ENCODE data around the gene CSF1R. TPM values are rescaled to one million over a fixed set of nuclear protein-coding genes. Genes with fewer than 3 reads are reported as not detected.

The CSF1R gene
- total RNA-seq, 4 donors from 2014 or later: 7.5 to 17.0 (median 9.8) TPM

GRCh38 chr5:150065346-150065745 lies 21.0 kb downstream of the CSF1R start:
- peak in 1 of 2 donors; percentile 36 for DNase-seq
- Histone ChIP-seq H3K4me3 (no peak overlapping the region), H3K4me1 (no peaks in the 10 kb centered on the region), H3K36me3 (no peaks in the 10 kb centered on the region), H3K27me3 (no peaks in the 10 kb centered on the region), H3K9me3 (no peaks in the 10 kb centered on the region), H3K27ac (no peak overlapping the region)
- no peak for ATAC-seq
- TF ChIP-seq POLR2A (IDR thresholded peaks at IDR 0.05) (no peak), CTCF (IDR thresholded peaks at IDR 0.05 in 4 of 5, conservative IDR thresholded peaks at IDR 0.05 in 1 of 5) (no peak)
- intact Hi-C loops (cut with DNase I; ENCODE audit: low total_unique reads): no loop called here
- in situ Hi-C loops (cut with MboI; ENCODE audit: low sequenced_read_pairs in 4 of 4): no loop called here

- no peaks in the 10 kb centered on the region for H3K4me1 ChIP-seq
- no peaks in the 10 kb centered on the region for H3K27me3 ChIP-seq
- H3K9me3 ChIP-seq: no peaks in the 10 kb centered on the region
- ATAC-seq: no peak
- DNase-seq: no peak
- intact Hi-C loops (cut with DNase I; ENCODE audit: low total_unique reads) (no loop called here), in situ Hi-C loops (cut with MboI; ENCODE audit: low sequenced_read_pairs in 4 of 4) (no loop called here)
- TF ChIP-seq POLR2A (IDR thresholded peaks at IDR 0.05) (no peak), CTCF (IDR thresholded peaks at IDR 0.05 in 4 of 5, conservative IDR thresholded peaks at IDR 0.05 in 1 of 5) (no peak)
- no peaks in the 10 kb centered on the region for H3K36me3 ChIP-seq
- no peak overlapping the region for H3K27ac ChIP-seq
- no peak overlapping the region for H3K4me3 ChIP-seq
Measured at GRCh38 chr5:150064681-150065220, 21.6 kb downstream of the CSF1R start.

GRCh38 chr5:150063638-150064037 lies 22.7 kb downstream of the CSF1R start:
- TF ChIP-seq CTCF (IDR thresholded peaks at IDR 0.05 in 4 of 5, conservative IDR thresholded peaks at IDR 0.05 in 1 of 5) (no peak), POLR2A (IDR thresholded peaks at IDR 0.05) (no peak)
- Histone ChIP-seq H3K27ac (no peak overlapping the region), H3K27me3 (no peaks in the 10 kb centered on the region), H3K4me3 (no peak overlapping the region), H3K36me3 (no peaks in the 10 kb centered on the region), H3K4me1 (no peaks in the 10 kb centered on the region), H3K9me3 (no peaks in the 10 kb centered on the region)
- intact Hi-C loops (cut with DNase I; ENCODE audit: low total_unique reads) (no loop called here), in situ Hi-C loops (cut with MboI; ENCODE audit: low sequenced_read_pairs in 4 of 4) (no loop called here)
- no peak for ATAC-seq
- DNase-seq: no peak

- H3K4me3 ChIP-seq: no peak overlapping the region
- H3K9me3 ChIP-seq: no peaks in the 10 kb centered on the region
- H3K27me3 ChIP-seq: no peaks in the 10 kb centered on the region
- TF ChIP-seq CTCF (IDR thresholded peaks at IDR 0.05 in 4 of 5, conservative IDR thresholded peaks at IDR 0.05 in 1 of 5): no peak
- no peak for TF ChIP-seq POLR2A (IDR thresholded peaks at IDR 0.05)
- intact Hi-C loops (cut with DNase I; ENCODE audit: low total_unique reads): no loop called here
- in situ Hi-C loops (cut with MboI; ENCODE audit: low sequenced_read_pairs in 4 of 4): no loop called here
- no peaks in the 10 kb centered on the region for H3K36me3 ChIP-seq
- no peak for DNase-seq
- no peak overlapping the region for H3K27ac ChIP-seq
- no peak for ATAC-seq
- no peaks in the 10 kb centered on the region for H3K4me1 ChIP-seq
Measured at GRCh38 chr5:150062216-150062922, 24.0 kb downstream of the CSF1R start.
